ENCODE data around the gene TMEM45A. TPM values are rescaled to one million over a fixed set of nuclear protein-coding genes. Genes with fewer than 3 reads are reported as not detected.

The TMEM45A gene
- total and polyA plus RNA-seq, 2 donors (not counting 3 experiments of a cell fraction or from before 2014, with no cell fraction given): 5.6 to 8.6 TPM

DNA sequence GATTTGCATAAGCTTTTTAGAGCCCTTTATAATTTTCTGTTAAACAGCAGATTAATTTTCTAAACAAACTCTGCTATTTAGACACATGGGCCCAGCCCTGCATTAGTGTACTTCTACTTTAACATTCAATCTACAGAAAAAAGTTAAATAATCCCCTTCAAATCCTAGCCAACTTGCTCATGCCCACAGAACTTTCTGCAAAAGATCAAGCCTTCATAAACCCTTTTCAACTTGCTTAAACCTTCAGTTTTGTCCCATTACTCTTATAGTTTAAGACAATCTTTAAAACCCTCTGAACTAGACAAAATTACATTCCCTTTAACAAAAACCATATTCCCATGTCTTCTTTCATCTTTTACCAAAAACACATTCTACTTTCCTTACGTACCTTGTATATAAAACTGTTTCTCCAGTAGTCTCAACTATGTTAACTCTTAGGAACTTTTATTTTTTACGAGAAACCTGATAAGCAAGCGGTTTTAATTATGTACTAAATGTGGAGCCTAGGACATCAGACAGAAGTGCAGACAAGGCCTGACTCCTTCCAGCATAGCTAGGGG is 91.8 kb downstream of the TMEM45A start:
- TF ChIP-seq POLR2AphosphoS5 (IDR thresholded peaks at IDR 0.05; ENCODE audit: insufficient read depth, low read depth, low read length): no peak
- no peak for TF ChIP-seq MYC (IDR thresholded peaks at IDR 0.05; ENCODE audit: low read depth, low read length)
- TF ChIP-seq, protein P1, sequence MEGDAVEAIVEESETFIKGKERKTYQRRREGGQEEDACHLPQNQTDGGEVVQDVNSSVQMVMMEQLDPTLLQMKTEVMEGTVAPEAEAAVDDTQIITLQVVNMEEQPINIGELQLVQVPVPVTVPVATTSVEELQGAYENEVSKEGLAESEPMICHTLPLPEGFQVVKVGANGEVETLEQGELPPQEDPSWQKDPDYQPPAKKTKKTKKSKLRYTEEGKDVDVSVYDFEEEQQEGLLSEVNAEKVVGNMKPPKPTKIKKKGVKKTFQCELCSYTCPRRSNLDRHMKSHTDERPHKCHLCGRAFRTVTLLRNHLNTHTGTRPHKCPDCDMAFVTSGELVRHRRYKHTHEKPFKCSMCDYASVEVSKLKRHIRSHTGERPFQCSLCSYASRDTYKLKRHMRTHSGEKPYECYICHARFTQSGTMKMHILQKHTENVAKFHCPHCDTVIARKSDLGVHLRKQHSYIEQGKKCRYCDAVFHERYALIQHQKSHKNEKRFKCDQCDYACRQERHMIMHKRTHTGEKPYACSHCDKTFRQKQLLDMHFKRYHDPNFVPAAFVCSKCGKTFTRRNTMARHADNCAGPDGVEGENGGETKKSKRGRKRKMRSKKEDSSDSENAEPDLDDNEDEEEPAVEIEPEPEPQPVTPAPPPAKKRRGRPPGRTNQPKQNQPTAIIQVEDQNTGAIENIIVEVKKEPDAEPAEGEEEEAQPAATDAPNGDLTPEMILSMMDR (IDR thresholded peaks at IDR 0.05; ENCODE audit: extremely low read depth in 1 of 2, insufficient read depth in 1 of 2, low read depth in 1 of 2, low read length in 2 of 2): no peak
- no peak for TF ChIP-seq JUN (IDR thresholded peaks at IDR 0.05; ENCODE audit: borderline replicate concordance, insufficient read depth, insufficient read length, low read depth)
- no peak for TF ChIP-seq FOS (IDR thresholded peaks at IDR 0.05; ENCODE audit: borderline replicate concordance, insufficient read depth, low read length)
- TF ChIP-seq POLR2A (IDR thresholded peaks at IDR 0.05; ENCODE audit: low read depth, low read length): no peak
- TF ChIP-seq, protein P2, sequence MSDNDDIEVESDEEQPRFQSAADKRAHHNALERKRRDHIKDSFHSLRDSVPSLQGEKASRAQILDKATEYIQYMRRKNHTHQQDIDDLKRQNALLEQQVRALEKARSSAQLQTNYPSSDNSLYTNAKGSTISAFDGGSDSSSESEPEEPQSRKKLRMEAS (IDR thresholded peaks at IDR 0.05; ENCODE audit: insufficient read depth, insufficient read length): no peak
- H3K4me3 ChIP-seq (replicated peaks in 1 of 3; ENCODE audit: insufficient read depth in 1 of 3, low read depth in 1 of 3, low read length in 3 of 3): no peak overlapping the region
- H4K20me1 ChIP-seq (replicated peaks; ENCODE audit: control insufficient read depth, extremely low read depth, insufficient read depth, low read length): no peaks in the 10 kb centered on the region
- no peak for FAIRE-seq
- H3K9ac ChIP-seq (replicated peaks; ENCODE audit: extremely low read depth, insufficient read depth, low read length): no peak overlapping the region
- H3K27me3 ChIP-seq (ENCODE audit: control insufficient read depth in 2 of 2, insufficient read depth in 2 of 2, low read length in 2 of 2): no peaks in the 10 kb centered on the region
- H3K4me1 ChIP-seq (ENCODE audit: control insufficient read depth, extremely low read depth, insufficient read depth, low read length): no peaks in the 10 kb centered on the region
- dilution Hi-C loops (cut with MboI; ENCODE audit: extremely low pct_ligation_motif_present, low sequenced_read_pairs) (no loop called here), intact Hi-C loops (cut with micrococcal nuclease) (no loop called here)
- ChIA-PET POLR2A (no interaction called here), CTCF (interaction anchor here (1.0 to 1.8 kb wide), 3 partner anchors 16 to 752 kb away, joined by 3 to 7 read pairs (median 4); no protein-coding TSS in a partner anchor)
- DNase-seq (ENCODE audit: low read depth, low spot score): no peak
- no TSS peak for BruUV-seq (replicated peaks)
- no peak overlapping the region for H2AFZ ChIP-seq (ENCODE audit: low read depth, low read length)
- H3K27ac ChIP-seq (ENCODE audit: insufficient read depth, low read depth, low read length): no peak overlapping the region
- no peaks in the 10 kb centered on the region for H3K79me2 ChIP-seq (ENCODE audit: control insufficient read depth, insufficient read depth, low read length)
- no peak overlapping the region for H3K4me2 ChIP-seq (ENCODE audit: insufficient read depth, low read length)
- no peaks in the 10 kb centered on the region for H3K9me1 ChIP-seq (replicated peaks; ENCODE audit: control insufficient read depth, extremely low read depth, insufficient read depth, low read length)
- H3K9me3 ChIP-seq (replicated peaks; ENCODE audit: control insufficient read depth, insufficient read depth, low read length): no peaks in the 10 kb centered on the region
- no peaks in the 10 kb centered on the region for H3K36me3 ChIP-seq (ENCODE audit: control insufficient read depth in 2 of 2, extremely low read depth in 1 of 2, insufficient read depth in 2 of 2, low read length in 2 of 2)
